ENCODE results near the gene ABHD17B. TPM values are rescaled to one million over a fixed set of nuclear protein-coding genes. Genes with fewer than 3 reads are reported as not detected.

ABHD17B gene
- 14.0 and 15.1 TPM in 2 replicates for total RNA-seq

DNA sequence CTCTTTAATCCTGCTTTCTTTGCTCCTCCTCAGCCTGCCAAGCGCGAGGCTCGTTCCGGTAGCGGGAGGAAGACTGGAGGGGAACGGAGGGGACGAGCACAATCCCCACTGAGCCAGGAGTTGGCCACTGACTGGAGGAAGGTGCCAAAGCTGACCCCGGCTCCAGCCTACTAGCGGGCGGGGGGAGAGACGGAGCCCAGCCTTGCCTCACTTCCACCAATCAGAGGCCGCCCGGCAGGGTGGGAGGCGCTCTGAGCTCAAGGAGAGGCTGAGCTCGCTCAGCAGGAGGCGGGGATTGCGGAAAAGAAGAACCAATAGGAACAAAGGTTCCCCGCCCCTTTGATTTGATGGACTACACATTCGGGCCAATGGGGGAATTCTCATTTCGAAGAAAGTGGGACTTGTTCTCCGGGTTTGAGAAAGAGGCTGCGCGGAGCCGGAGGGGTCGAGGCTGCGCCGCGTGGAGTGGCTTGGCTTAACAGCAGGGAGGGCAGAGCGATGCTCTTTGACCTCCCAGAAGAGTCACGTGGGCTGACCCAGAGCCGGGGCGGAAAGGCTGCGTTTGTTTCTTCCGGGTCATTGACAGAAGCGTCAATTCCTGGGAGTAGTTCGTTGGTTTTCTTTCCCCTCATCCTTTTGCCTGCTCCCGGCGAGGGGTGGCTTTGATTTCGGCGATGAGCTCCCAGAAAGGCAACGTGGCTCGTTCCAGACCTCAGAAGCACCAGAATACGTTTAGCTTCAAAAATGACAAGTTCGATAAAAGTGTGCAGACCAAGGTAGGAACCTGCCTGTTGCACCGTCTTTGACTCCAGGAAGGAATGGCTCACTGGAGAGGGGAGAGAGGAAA lies at the start of gene ABHD17B, which contains the start of gene C9orf85:
Gene ABHD17B, minus strand, starts transcription at position 133 of the 847 bp plus-strand sequence. CDS start 36,113 bp downstream, outside the sequence.
Gene C9orf85, plus strand, starts transcription at position 579 of the 847 bp plus-strand sequence. Its CDS starts 96 bp downstream, at position 675.

Small RNA genes lying within 50 kb of the gene (small RNA-seq; reads per million reads assigned to genes)
- not detected for gene RF00019

Other genes with a start within 250 kb of the ABHD17B start
- gene CEMIP2, start 142.7 kb downstream of the ABHD17B start, total RNA-seq = 32.7 and 54.7 TPM in 2 replicates
- 14.0 and 14.1 TPM in 2 replicates for gene C9orf85, start 446 bp upstream of the ABHD17B start, total RNA-seq
- not detected in 2 replicates for gene C9orf57, start 149.4 kb upstream of the ABHD17B start, total RNA-seq
- gene GDA, start 238.2 kb upstream of the ABHD17B start, total RNA-seq = 0.20 TPM in 1 of 2 replicates, not detected in the other